Measurements from ENCODE around the gene RPS15. TPM values are rescaled to one million over a fixed set of nuclear protein-coding genes. Genes with fewer than 3 reads are reported as not detected.

The RPS15 gene
- total RNA-seq, 4 donors from 2014 or later: 2,032 to 3,816 (median 2,914) TPM

DNA sequence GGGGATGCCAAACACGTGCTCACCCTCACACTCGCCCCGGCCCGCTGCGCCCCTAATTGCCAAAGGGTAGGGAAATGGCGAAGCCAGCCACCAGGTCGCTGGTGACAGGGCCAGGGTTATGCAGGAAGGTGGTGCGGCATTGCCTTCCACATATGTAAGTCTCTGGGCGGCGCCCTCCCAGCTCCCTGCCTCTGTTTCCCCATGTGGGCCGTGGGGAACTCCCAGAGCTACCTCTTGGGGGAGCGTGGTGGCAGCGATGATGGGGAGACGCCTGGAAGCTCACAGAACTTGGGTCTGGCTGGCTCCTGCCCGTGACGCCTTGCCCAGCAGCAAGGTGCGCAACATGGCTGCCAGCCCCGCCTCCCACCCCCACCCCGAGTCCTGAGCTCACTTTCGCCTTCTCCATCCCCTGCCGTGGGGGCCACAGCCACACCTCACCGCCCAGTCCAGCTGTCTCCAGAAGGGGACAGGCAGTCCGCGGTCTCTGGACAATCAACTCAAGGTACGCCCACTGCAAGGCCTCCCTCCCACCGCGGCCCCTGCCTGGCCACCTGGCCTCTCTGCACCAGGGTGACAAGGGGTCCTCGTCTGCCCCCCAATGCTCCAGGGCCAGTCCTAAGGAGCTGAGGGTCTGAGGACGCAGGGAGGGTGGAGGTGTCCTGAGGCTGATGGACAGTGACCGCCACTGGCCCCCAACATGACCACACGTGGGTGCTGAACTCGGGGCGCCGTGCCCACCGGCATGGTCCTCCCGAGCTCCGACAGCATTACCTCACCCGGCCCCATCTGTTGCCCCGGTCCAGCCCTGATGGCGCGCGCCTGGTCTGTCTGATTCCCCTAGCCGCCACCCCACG is 34.3 kb downstream of the RPS15 start:
- TF ChIP-seq, protein P1, sequence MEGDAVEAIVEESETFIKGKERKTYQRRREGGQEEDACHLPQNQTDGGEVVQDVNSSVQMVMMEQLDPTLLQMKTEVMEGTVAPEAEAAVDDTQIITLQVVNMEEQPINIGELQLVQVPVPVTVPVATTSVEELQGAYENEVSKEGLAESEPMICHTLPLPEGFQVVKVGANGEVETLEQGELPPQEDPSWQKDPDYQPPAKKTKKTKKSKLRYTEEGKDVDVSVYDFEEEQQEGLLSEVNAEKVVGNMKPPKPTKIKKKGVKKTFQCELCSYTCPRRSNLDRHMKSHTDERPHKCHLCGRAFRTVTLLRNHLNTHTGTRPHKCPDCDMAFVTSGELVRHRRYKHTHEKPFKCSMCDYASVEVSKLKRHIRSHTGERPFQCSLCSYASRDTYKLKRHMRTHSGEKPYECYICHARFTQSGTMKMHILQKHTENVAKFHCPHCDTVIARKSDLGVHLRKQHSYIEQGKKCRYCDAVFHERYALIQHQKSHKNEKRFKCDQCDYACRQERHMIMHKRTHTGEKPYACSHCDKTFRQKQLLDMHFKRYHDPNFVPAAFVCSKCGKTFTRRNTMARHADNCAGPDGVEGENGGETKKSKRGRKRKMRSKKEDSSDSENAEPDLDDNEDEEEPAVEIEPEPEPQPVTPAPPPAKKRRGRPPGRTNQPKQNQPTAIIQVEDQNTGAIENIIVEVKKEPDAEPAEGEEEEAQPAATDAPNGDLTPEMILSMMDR (IDR thresholded peaks at IDR 0.05; ENCODE audit: low read depth): no peak

DNA sequence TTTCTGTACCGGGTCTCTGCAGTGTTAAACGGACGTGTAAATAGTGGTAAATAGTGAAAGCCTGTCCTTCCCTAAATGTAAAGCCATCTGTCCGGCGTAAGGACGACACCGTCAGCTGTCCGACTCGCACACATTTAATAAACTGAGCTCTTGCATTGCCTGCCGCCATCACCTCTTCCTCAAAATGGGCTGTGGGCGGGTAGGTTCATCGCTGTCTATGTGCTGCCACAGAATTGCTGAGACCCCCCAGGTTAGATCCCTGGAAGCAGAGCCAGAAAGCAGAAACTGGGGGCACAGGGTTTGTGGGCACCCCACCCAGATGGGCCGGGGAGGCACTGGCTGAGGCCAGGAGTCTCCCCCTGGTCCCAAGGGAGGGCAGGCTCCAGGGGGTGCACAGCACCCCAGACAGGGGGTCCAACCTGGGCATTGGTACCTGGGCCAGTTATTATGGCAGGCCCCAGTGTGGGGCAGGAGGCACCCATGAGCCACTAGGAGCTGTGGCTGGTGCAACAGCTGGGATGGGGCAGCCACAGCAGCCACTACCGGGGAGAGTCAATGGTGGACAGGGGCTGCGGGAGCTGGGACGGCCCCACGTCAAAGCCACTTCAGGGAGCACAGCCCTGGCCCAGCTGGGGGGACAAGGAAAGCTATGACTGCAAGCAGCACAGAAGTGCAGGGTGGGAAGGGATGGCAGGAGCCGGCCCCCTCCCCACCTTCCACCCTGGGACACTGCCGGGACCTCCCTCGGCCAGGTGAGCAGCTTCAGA is 35.1 kb downstream of the RPS15 start:
- TF ChIP-seq, protein P1 (IDR thresholded peaks at IDR 0.05; ENCODE audit: low read depth): no peak

DNA sequence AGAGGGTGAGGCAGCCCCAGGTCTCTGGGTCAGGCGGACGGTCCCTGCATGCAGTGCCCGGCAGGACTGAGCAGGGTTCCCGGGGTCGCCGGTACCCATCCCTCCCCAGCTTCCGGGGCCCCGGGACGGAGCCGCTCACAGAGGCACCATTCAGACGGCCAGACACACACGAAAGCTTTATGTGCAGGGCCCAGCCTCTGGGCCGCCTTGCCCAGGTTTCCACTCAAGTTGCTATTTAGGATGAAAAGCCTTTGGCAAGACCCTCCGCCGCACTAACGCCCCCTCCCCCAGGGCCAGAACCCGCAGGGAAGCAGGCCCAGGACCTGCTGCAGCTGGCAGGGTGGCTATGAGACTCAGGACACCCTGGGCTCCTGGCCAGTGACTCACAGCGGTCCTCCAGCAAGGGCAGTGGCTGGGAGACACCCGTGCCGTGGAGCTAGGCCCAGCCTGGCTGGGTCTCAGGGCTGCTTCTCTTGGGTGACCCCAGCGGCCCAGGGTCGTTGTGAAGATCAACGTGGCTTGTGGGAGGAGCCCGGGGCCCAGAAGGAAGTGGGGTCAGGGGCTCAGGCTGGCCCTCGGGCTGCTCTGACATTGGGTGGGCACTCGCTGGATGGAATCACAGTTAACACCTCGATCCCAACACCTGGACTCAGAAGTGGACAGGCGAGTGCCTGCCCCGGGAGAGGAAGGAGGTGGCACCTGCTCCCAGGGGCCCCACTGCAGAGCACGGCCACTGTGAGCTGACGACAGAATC is 36.0 kb downstream of the RPS15 start:
- TF ChIP-seq, protein P1 (IDR thresholded peaks at IDR 0.05; ENCODE audit: low read depth): no peak

DNA sequence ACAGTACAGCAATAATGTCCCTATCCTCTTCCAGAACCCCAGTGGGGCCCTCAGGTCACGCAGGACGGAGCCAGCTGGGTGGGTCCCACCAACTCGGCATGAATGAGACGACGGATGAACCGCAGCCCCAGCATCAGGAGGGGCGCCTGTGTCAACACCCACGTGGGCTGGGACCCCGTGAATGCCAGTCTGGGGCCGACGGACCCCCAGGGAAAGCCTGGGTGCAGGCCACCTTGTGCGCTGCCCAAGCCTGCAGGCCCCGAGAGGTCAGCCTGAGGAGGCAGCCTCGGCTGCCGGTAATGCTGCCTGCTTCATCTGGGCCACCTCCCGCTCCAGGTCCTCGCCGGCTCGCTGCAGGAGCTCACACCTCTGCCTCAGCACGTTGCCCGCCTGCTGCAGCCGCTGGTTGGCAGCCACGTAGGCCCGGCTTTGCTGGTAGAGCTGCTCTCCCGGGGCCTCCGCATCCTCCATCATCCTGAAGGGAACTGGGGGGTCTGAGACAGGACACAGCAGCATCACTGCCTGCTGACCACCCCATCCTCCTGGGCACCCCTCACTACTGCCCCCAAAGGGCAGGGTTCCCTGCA is 36.7 kb downstream of the RPS15 start:
- TF ChIP-seq, protein P1 (IDR thresholded peaks at IDR 0.05; ENCODE audit: low read depth): no peak

DNA sequence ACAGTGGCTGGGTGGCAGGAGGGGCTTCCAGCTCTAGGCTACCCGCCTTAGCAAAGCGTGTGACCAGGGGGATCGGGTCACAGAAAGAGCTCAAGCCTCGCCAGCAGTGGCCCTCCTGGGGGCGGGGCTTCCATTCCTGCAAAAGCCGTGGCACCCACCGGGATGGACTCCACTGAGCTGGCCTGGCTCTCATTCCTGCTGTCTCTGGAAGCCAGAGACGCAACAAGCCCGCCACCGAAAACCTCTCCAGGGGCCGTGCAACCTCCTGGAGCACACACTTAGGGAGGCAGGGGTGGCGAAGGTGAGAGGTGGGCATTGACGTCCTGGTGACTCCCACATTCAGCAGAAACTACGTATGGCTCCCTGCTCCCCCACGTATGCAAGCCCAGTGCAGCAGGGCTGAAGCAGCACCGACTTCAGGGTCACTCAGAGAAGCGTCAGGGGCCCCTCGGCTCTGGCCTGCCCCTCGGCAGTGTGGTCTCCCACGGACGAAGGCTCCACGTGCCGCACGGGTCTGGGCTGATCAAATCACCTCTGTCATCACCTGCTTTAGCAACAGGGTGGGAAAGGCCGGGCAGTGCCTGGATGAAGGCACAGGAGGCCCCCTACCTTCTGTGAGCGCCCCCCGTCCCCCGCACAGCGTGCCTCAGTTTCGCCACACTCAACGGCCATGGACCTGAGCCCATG is 37.7 kb downstream of the RPS15 start:
- TF ChIP-seq, protein P1 (IDR thresholded peaks at IDR 0.05; ENCODE audit: low read depth): no peak

DNA sequence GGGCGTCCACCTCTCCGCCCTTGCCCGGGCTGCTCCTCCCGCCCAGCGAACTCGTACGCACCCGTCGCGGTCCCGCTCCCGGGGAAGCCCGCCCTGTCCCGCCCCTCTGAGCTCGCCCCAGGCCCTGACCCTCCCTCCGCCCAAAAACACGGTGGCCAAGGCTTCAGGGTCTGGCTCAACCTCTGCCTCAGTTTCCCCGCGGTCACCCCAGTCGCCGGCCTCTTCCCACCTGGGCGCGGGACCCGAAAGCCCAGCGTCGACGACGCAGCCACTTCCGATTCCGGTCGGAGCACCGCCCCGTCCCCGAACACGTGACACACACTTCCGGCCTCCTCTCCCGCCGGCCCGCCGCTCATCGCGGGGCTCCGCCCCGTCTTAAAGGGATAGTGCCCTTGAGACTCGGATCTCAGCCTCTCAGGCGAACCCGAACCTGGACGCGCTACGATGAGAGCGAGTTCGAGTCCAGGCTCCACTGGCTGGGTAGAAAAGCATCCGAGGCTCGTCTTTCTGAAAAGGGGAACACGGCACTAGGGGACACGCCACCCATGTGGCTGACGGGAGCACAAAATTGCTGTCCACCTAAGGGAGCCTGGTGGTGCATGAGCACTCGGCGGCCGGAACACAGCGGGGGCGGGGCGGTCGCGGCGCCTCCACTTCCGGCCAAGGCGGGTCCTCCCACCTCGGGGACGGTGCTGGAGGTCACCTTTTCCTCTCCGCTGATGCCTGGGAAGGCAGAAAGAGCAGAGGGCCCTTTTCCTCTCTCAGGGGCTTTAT is 40.9 kb downstream of the RPS15 start, which contains the start of gene C19orf25:
C19orf25 (minus strand) TSS at position 282 of the 774 bp plus-strand sequence. CDS start 312 bp downstream, outside the sequence.
- TF ChIP-seq, protein P1 (IDR thresholded peaks at IDR 0.05; ENCODE audit: low read depth): no peak

Data from subcutaneous adipose tissue (tissue), 4 donors.